GM12878 (cell line): Measurements from ENCODE around the gene SARS1. TPM values are rescaled to one million over a fixed set of nuclear protein-coding genes. Genes with fewer than 3 reads are reported as not detected.
A peak's percentile ranks its signal among the peaks of the same experiment; 100 is the strongest.

ENCODE experiments used
- ATF7 ChIP-seq: fragments of 450-650 bp; IDR thresholded peaks from 2 replicates; pipeline ENCODE4 v1.6.1; 2016; ENCODE audit warnings: low read depth, mild to moderate bottlenecking
- BCLAF1 ChIP-seq: fragments of 450-650 bp; IDR thresholded peaks from 2 replicates; pipeline ENCODE4 v1.6.1; 2017; ENCODE audit warnings: antibody characterized with exemption, mild to moderate bottlenecking, moderate library complexity
- BHLHE40 ChIP-seq, 2 experiments: fragments of 450-650 bp in 1 of 2; IDR thresholded peaks; 2 replicates each; pipeline ENCODE4 v1.6.1; 2011 to 2017; ENCODE audit warnings: low read depth in 2 of 2, borderline replicate concordance in 1 of 2, improper control_type of control experiment in 1 of 2, low read length in 1 of 2, mild to moderate bottlenecking in 1 of 2
- BRCA1 ChIP-seq: IDR thresholded peaks from 2 replicates; pipeline ENCODE4 v1.6.1; 2011; ENCODE audit warnings: low read depth, low read length, improper control_type of control experiment
- CBFB ChIP-seq: IDR thresholded peaks from 2 replicates; pipeline ENCODE4 v1.6.1; 2016; ENCODE audit warnings: antibody characterized with exemption, low read depth
- CHD2 ChIP-seq: IDR thresholded peaks from 2 replicates; pipeline ENCODE4 v1.6.1; 2011; ENCODE audit warnings: low read depth, low read length, improper control_type of control experiment, borderline replicate concordance
- ESRRA ChIP-seq: IDR thresholded peaks from 2 replicates; pipeline ENCODE4 v1.6.1; 2012; ENCODE audit warnings: mild to moderate bottlenecking, low read length, improper control_type of control experiment
- IKZF2 ChIP-seq, 2 experiments: fragments of 450-650 bp; IDR thresholded peaks; 2 replicates each; pipeline ENCODE4 v1.6.1; 2017; ENCODE audit warnings: mild to moderate bottlenecking in 2 of 2, moderate library complexity in 2 of 2
- IRF4 ChIP-seq: IDR thresholded peaks from 2 replicates; pipeline ENCODE4 v1.6.1; 2011; ENCODE audit warnings: low read depth, low read length
- KLF5 ChIP-seq: fragments of 450-650 bp; IDR thresholded peaks from 2 replicates; pipeline ENCODE4 v1.6.1; 2014; ENCODE audit warnings: mild to moderate bottlenecking; ENCODE audit not compliant: partially characterized antibody
- LARP7 ChIP-seq: fragments of 450-650 bp; IDR thresholded peaks from 2 replicates; pipeline ENCODE4 v1.6.1; 2017; ENCODE audit warnings: mild to moderate bottlenecking
- NFIC ChIP-seq: IDR thresholded peaks from 2 replicates; pipeline ENCODE4 v1.6.1; 2012; ENCODE audit warnings: low read depth, mild to moderate bottlenecking, inconsistent platforms, low read length, moderate library complexity
- PKNOX1 ChIP-seq: fragments of 450-650 bp; IDR thresholded peaks from 2 replicates; pipeline ENCODE4 v1.6.1; 2016; ENCODE audit warnings: mild to moderate bottlenecking
- RELA ChIP-seq: fragments of 450-650 bp; IDR thresholded peaks from 2 replicates; pipeline ENCODE4 v1.8.0; 2014; ENCODE audit warnings: borderline replicate concordance; ENCODE audit not compliant: partially characterized antibody
- SIN3A ChIP-seq: IDR thresholded peaks from 2 replicates; pipeline ENCODE4 v1.6.1; 2012; ENCODE audit warnings: low read depth, low read length, improper control_type of control experiment
- SREBF1 ChIP-seq: IDR thresholded peaks from 2 replicates; pipeline ENCODE4 v1.6.1; 2012; ENCODE audit warnings: mild to moderate bottlenecking, low read length
- SUPT20H ChIP-seq: IDR thresholded peaks from 2 replicates; pipeline ENCODE4 v1.6.1; 2011; ENCODE audit warnings: low read depth, mild to moderate bottlenecking, low read length, moderate library complexity, borderline replicate concordance; ENCODE audit not compliant: control insufficient read depth
- TARDBP ChIP-seq: IDR thresholded peaks from 2 replicates; pipeline ENCODE4 v1.6.1; 2016; ENCODE audit warnings: borderline replicate concordance
- ZSCAN29 ChIP-seq: fragments of 450-650 bp; IDR thresholded peaks from 2 replicates; pipeline ENCODE4 v1.6.1; 2017; ENCODE audit warnings: mild to moderate bottlenecking, moderate library complexity
- polyA plus RNA-seq, 11 experiments: library from polyadenylated mRNA; depleted of rRNA in 4 of 11; unstranded in 6 of 11; stranded (reverse) in 5 of 11; fragments of >200 nt; fragmentation: Nextera tagmentation in 4 of 11; fragmentation: Illumina TruSeq in 1 of 11; extraction: Ambion mirVana in 4 of 11; extraction: Trizol in 1 of 11; gene quantifications; 1 replicate in 1 of 11; 2 replicates in 10 of 11; pipeline versions ENCODE4 v1.2.1 to v1.2.3, GENCODE V29; 2011 to 2016; ENCODE audit warnings: inconsistent platforms in 2 of 11, missing spikeins in 2 of 11, low read depth in 1 of 11
- total RNA-seq, 4 experiments: library from RNA; depleted of rRNA in 3 of 4; stranded (reverse); fragments of >200 nt in 3 of 4; fragmentation: Illumina TruSeq in 1 of 4; extraction: Trizol in 1 of 4; gene quantifications; 2 replicates each; pipeline versions ENCODE4 v1.2.1 to v1.2.3, GENCODE V29; 2013 to 2021
- TF ChIP-seq, protein P1 (sequence below): IDR thresholded peaks from 2 replicates; pipeline ENCODE4 v1.6.1; 2011; ENCODE audit warnings: borderline replicate concordance, low read depth, mild to moderate bottlenecking, moderate library complexity, mixed read lengths, low read length; ENCODE audit not compliant: insufficient read depth; ENCODE audit errors: extremely low read length
- TF ChIP-seq, protein P2 (sequence below): IDR thresholded peaks from 2 replicates; pipeline ENCODE4 v1.6.1; 2012; ENCODE audit warnings: low read depth, low read length, improper control_type of control experiment
- TF ChIP-seq, protein P3 (sequence below): fragments of 450-650 bp; IDR thresholded peaks from 2 replicates; pipeline ENCODE4 v1.6.1; 2018; ENCODE audit warnings: borderline replicate concordance, mild to moderate bottlenecking; ENCODE audit not compliant: partially characterized antibody

Gene SARS1
- total and polyA plus RNA-seq, 10 of the 15 experiments (the other 5 are each of a cell fraction or from before 2014, with no cell fraction given): 103 to 202 (median 138) TPM

DNA sequence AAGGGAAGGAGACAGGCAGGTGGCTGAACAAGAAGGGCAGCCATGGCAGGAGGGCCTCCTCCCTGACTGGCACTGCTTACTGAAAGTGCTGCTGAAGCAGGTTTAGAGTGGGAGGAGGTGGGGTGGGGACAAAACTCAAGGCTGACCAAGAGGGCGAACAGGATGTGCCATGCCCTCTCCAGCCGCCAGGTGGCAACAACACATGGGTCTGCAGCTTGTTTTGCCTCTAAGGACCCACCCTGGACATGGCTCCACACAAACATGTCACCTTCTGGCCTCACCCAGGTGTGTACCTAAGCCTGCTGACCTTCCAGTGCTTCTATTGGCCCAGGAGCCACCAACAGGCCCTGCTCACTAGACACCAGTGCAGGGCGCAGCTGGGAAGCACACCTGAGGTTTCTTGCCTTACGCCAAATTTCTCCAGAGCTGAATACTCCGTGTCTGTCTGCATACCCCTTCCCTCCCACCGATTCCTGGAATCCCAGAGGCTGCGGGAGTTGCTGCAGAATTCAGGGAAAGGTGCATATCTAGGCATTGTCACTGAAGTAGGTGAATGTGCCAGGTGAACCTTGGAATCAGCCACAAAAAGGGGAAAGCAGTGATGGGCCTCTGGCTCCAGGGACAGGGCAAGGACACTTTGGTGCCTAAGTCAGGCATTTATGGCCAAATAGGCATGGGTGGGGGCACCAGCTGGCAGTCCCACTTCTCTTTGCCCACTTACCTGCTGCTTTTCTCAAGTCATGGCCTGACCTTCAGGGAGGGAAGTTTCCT is 63.9 kb downstream of the SARS1 start (continued):
- TF ChIP-seq BCLAF1 (no peak), BHLHE40 (IDR thresholded peaks at IDR 0.05; ENCODE audit: borderline replicate concordance in 1 of 2, low read depth in 2 of 2, low read length in 1 of 2) (0 out of 4 replicates have a peak, but pooled peaks have one; percentile 5 to 30), SUPT20H (no peak), ATF7 (no peak), LARP7 (peak; percentile 62; the same call in 1 of the 2 replicates), CHD2 (no peak), PKNOX1 (peak; percentile 47; the same call in 1 of the 2 replicates), BRCA1 (no peak), SREBF1 (no peak), ESRRA (no peak), NFIC (no peak), ZSCAN29 (no peak), IRF4 (0 out of 2 replicates have a peak, but pooled peaks have one; percentile 53), KLF5 (no peak), TARDBP (no peak), IKZF2 (IDR thresholded peaks at IDR 0.05) (no peak), CBFB (no peak), RELA (peak; percentile 35), SIN3A (no peak)
- TF ChIP-seq, protein P1, sequence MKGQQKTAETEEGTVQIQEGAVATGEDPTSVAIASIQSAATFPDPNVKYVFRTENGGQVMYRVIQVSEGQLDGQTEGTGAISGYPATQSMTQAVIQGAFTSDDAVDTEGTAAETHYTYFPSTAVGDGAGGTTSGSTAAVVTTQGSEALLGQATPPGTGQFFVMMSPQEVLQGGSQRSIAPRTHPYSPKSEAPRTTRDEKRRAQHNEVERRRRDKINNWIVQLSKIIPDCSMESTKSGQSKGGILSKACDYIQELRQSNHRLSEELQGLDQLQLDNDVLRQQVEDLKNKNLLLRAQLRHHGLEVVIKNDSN: no peak
- TF ChIP-seq, protein P2, sequence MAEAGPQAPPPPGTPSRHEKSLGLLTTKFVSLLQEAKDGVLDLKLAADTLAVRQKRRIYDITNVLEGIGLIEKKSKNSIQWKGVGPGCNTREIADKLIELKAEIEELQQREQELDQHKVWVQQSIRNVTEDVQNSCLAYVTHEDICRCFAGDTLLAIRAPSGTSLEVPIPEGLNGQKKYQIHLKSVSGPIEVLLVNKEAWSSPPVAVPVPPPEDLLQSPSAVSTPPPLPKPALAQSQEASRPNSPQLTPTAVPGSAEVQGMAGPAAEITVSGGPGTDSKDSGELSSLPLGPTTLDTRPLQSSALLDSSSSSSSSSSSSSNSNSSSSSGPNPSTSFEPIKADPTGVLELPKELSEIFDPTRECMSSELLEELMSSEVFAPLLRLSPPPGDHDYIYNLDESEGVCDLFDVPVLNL: no peak
- TF ChIP-seq, protein P3, sequence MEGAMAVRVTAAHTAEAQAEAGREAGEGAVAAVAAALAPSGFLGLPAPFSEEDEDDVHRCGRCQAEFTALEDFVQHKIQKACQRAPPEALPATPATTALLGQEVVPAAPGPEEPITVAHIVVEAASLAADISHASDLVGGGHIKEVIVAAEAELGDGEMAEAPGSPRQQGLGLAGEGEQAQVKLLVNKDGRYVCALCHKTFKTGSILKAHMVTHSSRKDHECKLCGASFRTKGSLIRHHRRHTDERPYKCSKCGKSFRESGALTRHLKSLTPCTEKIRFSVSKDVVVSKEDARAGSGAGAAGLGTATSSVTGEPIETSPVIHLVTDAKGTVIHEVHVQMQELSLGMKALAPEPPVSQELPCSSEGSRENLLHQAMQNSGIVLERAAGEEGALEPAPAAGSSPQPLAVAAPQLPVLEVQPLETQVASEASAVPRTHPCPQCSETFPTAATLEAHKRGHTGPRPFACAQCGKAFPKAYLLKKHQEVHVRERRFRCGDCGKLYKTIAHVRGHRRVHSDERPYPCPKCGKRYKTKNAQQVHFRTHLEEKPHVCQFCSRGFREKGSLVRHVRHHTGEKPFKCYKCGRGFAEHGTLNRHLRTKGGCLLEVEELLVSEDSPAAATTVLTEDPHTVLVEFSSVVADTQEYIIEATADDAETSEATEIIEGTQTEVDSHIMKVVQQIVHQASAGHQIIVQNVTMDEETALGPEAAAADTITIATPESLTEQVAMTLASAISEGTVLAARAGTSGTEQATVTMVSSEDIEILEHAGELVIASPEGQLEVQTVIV: no peak
